WERI-Rb-1 (cell line): ENCODE data around the gene ZMAT3.
"Not testable (repeated sequence)": the region's sequence is repeated elsewhere in the genome, so short reads cannot be mapped to it uniquely, and the experiment has no call there.

Source experiments
- DNase-seq: peaks from one replicate; pipeline ENCODE4 v3.0.0-alpha.2; 2020
- H3K27ac ChIP-seq: fragments of 250-450 bp; sonication (Bioruptor Pico); 2 replicates; pipeline ENCODE4 v1.5.1; 2020; ENCODE audit warnings: mild to moderate bottlenecking, moderate library complexity
- H3K27me3 ChIP-seq: fragments of 250-450 bp; sonication (Bioruptor Pico); 2 replicates; pipeline ENCODE4 v1.5.1; 2021; ENCODE audit warnings: mild to moderate bottlenecking, low read depth, moderate library complexity; ENCODE audit not compliant: insufficient read depth, severe bottlenecking
- H3K36me3 ChIP-seq: fragments of 250-450 bp; sonication (Bioruptor Pico); 2 replicates; pipeline ENCODE4 v1.5.1; 2020; ENCODE audit warnings: mild to moderate bottlenecking, moderate library complexity
- H3K4me3 ChIP-seq: 2 replicates; pipeline ENCODE4 v1.5.1; 2011; ENCODE audit warnings: low read depth, mild to moderate bottlenecking, control low read depth, low read length
- H3K9me3 ChIP-seq: fragments of 250-450 bp; sonication (Bioruptor Pico); 2 replicates; pipeline ENCODE4 v1.5.1; 2021; ENCODE audit warnings: mild to moderate bottlenecking, moderate library complexity; ENCODE audit not compliant: severe bottlenecking
- TF ChIP-seq, protein P1 (sequence below): IDR thresholded peaks from 2 replicates; pipeline ENCODE4 v1.5.1; 2011; ENCODE audit warnings: low read depth, mild to moderate bottlenecking, control low read depth, inconsistent platforms, low read length

ZMAT3 gene

GRCh38 chr3:179067291-179067690 lies 4.3 kb downstream of the ZMAT3 start:
- TF ChIP-seq, protein P1, sequence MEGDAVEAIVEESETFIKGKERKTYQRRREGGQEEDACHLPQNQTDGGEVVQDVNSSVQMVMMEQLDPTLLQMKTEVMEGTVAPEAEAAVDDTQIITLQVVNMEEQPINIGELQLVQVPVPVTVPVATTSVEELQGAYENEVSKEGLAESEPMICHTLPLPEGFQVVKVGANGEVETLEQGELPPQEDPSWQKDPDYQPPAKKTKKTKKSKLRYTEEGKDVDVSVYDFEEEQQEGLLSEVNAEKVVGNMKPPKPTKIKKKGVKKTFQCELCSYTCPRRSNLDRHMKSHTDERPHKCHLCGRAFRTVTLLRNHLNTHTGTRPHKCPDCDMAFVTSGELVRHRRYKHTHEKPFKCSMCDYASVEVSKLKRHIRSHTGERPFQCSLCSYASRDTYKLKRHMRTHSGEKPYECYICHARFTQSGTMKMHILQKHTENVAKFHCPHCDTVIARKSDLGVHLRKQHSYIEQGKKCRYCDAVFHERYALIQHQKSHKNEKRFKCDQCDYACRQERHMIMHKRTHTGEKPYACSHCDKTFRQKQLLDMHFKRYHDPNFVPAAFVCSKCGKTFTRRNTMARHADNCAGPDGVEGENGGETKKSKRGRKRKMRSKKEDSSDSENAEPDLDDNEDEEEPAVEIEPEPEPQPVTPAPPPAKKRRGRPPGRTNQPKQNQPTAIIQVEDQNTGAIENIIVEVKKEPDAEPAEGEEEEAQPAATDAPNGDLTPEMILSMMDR: no peak
- no peaks in the 10 kb centered on the region for H3K9me3 ChIP-seq
- H3K27ac ChIP-seq: no peak overlapping the region
- H3K27me3 ChIP-seq: no peaks in the 10 kb centered on the region
- H3K4me3 ChIP-seq: no peak overlapping the region
- DNase-seq: no peak
- H3K36me3 ChIP-seq: peaks cover 26% of the 10 kb centered on the region

GRCh38 chr3:179063945-179064560 lies 7.6 kb downstream of the ZMAT3 start:
- Histone ChIP-seq H3K27me3 (no peaks in the 10 kb centered on the region), H3K36me3 (peaks cover 22% of the 10 kb centered on the region), H3K27ac (no peak overlapping the region), H3K9me3 (no peaks in the 10 kb centered on the region), H3K4me3 (no peak overlapping the region)
- no peak for DNase-seq
- TF ChIP-seq, protein P1: no peak

GRCh38 chr3:179056326-179056725 lies 15.3 kb downstream of the ZMAT3 start:
- TF ChIP-seq, protein P1: no peak
- H3K36me3 ChIP-seq: no peaks in the 10 kb centered on the region
- H3K4me3 ChIP-seq: no peak overlapping the region
- DNase-seq: no peak
- no peaks in the 10 kb centered on the region for H3K27me3 ChIP-seq
- no peak overlapping the region for H3K27ac ChIP-seq
- H3K9me3 ChIP-seq: no peaks in the 10 kb centered on the region

GRCh38 chr3:179054565-179054964 lies 17.0 kb downstream of the ZMAT3 start:
- H3K4me3 ChIP-seq, H3K9me3 ChIP-seq, DNase-seq, H3K27me3 ChIP-seq, H3K36me3 ChIP-seq, H3K27ac ChIP-seq: not testable (repeated sequence)

- Histone ChIP-seq H3K9me3 (no peaks in the 10 kb centered on the region), H3K27me3 (no peaks in the 10 kb centered on the region), H3K27ac (no peak overlapping the region), H3K36me3 (no peaks in the 10 kb centered on the region), H3K4me3 (no peak overlapping the region)
- TF ChIP-seq, protein P1: no peak
- no peak for DNase-seq
Measured at GRCh38 chr3:179046497-179047353, 24.9 kb downstream of the ZMAT3 start.

DNA sequence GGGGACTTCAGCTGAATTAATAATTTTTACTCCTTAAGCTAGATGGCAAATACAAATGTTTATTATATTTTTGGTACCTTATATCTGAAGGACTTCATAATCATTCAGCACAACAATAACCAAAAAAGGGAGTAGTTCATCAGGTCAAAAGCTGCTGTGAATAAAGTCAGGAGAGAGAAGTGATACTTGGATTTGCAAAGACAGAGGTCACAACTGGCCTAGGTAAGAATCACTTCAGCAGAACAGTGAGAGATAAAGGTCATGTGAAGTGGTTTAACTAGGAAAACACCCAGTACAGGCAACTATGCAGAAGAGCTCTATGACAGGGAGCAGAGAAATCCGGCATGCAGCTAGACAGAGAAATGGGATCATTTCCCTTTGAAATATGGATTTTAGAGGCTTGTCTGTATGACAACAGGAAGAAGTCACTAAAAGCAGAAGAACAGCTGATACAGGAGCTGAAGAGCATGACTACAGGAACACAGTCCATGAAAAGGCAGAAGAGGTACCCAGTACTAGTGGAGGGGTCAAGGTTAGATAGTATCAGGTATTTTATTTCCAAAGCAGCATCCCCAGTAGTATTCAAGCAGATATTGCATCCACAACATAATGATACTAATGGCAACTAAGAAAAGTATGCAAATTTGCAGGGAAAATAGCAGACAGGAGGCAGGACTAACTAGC lies 25.7 kb downstream of the ZMAT3 start:
- no peak overlapping the region for H3K27ac ChIP-seq
- DNase-seq: no peak
- TF ChIP-seq, protein P1: no peak
- H3K9me3 ChIP-seq: no peaks in the 10 kb centered on the region
- no peak overlapping the region for H3K4me3 ChIP-seq
- H3K27me3 ChIP-seq: no peaks in the 10 kb centered on the region
- H3K36me3 ChIP-seq: no peaks in the 10 kb centered on the region

DNA sequence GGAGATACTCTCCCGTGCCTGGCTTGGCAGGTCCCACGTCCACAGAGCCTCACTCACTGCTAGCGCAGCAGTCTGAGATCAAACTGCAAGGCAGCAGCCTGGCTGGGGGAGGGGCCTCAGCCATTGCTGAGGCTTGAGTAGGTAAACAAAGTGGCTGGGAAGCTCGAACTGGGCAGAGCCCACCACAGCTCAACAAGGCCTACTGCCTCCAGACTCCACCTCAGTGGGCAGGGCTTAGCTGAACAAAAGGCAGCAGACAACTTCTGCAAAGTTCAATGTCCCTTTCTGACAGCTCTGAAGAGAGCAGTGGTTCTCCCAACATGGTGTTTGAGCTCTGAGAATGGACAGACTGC lies 32.7 kb downstream of the ZMAT3 start:
- not testable (repeated sequence) for H3K27ac ChIP-seq, DNase-seq, H3K36me3 ChIP-seq, H3K27me3 ChIP-seq, H3K9me3 ChIP-seq, H3K4me3 ChIP-seq
